IMR-90 (cell line): Measurements from ENCODE around the gene SLC2A10. TPM values are rescaled to one million over a fixed set of nuclear protein-coding genes. Genes with fewer than 3 reads are reported as not detected.

Experiments
- ATAC-seq: fragments of 200-7000 bp; cut with Tn5 transposase; 2 replicates; pipeline ENCODE4 v1.9.1; 2020; ENCODE audit warnings: low read depth, mild to moderate bottlenecking, moderate library complexity
- BruUV-seq: library from RNA; stranded (reverse); fragments of 400-500 nt; replicated peaks from 2 replicates; lab custom pipeline; 2021; lab: Mats Ljungman, UMichigan
- CTCF ChIA-PET: fragments of 300-600 bp; formaldehyde crosslinking; extraction: SDS; loops from one replicate; lab custom pipeline; 2021; ENCODE audit warnings: antibody characterized with exemption; lab: Yijun Ruan, JAX
- POLR2A ChIA-PET: fragments of 300-600 bp; sonication (Branson Sonifier 250); formaldehyde crosslinking; loops from one replicate; lab custom pipeline; 2022; ENCODE audit warnings: antibody characterized with exemption; ENCODE audit not compliant: unreplicated experiment; lab: Charles Lee
- DNase-seq: peaks from one replicate; pipeline ENCODE4 v3.0.0; 2013
- H2AFZ ChIP-seq: replicated peaks from 2 replicates; pipeline ENCODE3; 2013; ENCODE audit warnings: low read length, mild to moderate bottlenecking; ENCODE audit not compliant: poor library complexity
- H2AK5ac ChIP-seq: 2 replicates; pipeline ENCODE4 v1.6.1; 2013; ENCODE audit warnings: low read depth, low read length, inconsistent platforms
- H2AK9ac ChIP-seq: replicated peaks from 2 replicates; pipeline ENCODE3; 2013; ENCODE audit warnings: mild to moderate bottlenecking, low read depth, low read length, moderate library complexity; ENCODE audit not compliant: poor library complexity
- H2BK120ac ChIP-seq: 2 replicates; pipeline ENCODE4 v1.6.1; 2013; ENCODE audit warnings: low read depth, low read length, inconsistent platforms
- H2BK15ac ChIP-seq: 3 replicates; pipeline ENCODE4 v1.6.1; 2013; ENCODE audit warnings: low read depth, low read length, inconsistent platforms
- H2BK20ac ChIP-seq: 2 replicates; pipeline ENCODE4 v1.6.1; 2013; ENCODE audit warnings: low read depth, mild to moderate bottlenecking, inconsistent platforms, low read length, moderate library complexity
- H2BK5ac ChIP-seq: 2 replicates; pipeline ENCODE4 v1.6.1; 2013; ENCODE audit warnings: mild to moderate bottlenecking, low read depth, low read length, inconsistent platforms; ENCODE audit not compliant: poor library complexity, severe bottlenecking
- H3K14ac ChIP-seq: replicated peaks from 2 replicates; pipeline ENCODE4 v1.6.1; 2013; ENCODE audit warnings: low read depth, low read length, inconsistent platforms
- H3K18ac ChIP-seq: 2 replicates; pipeline ENCODE4 v1.6.1; 2013; ENCODE audit warnings: low read depth, low read length, control low read depth
- H3K23ac ChIP-seq: 2 replicates; pipeline ENCODE4 v1.6.1; 2013; ENCODE audit warnings: low read depth, low read length, inconsistent platforms
- H3K27ac ChIP-seq: 2 replicates; pipeline ENCODE4 v1.5.1; 2013; ENCODE audit warnings: mild to moderate bottlenecking, control low read depth, low read length; ENCODE audit not compliant: insufficient read depth
- H3K27me3 ChIP-seq: 2 replicates; pipeline ENCODE4 v1.6.1; 2013; ENCODE audit warnings: low read length; ENCODE audit not compliant: control insufficient read depth, insufficient read depth
- H3K36me3 ChIP-seq: 2 replicates; pipeline ENCODE4 v1.6.1; 2013; ENCODE audit warnings: low read length, mixed read lengths; ENCODE audit not compliant: control insufficient read depth, insufficient read depth
- H3K4ac ChIP-seq: 2 replicates; pipeline ENCODE4 v1.6.1; 2013; ENCODE audit warnings: low read depth, low read length, inconsistent platforms
- H3K4me1 ChIP-seq: 2 replicates; pipeline ENCODE4 v1.6.1; 2013; ENCODE audit warnings: low read length, mixed read lengths; ENCODE audit not compliant: control insufficient read depth, insufficient read depth
- H3K4me2 ChIP-seq: 2 replicates; pipeline ENCODE4 v1.6.1; 2013; ENCODE audit warnings: low read depth, mild to moderate bottlenecking, control low read depth, low read length, moderate library complexity
- H3K4me3 ChIP-seq: 2 replicates; pipeline ENCODE4 v1.5.1; 2013; ENCODE audit warnings: low read depth, mild to moderate bottlenecking, control low read depth, low read length, moderate library complexity; ENCODE audit not compliant: insufficient read depth
- H3K56ac ChIP-seq: 2 replicates; pipeline ENCODE4 v1.6.1; 2013; ENCODE audit warnings: low read length, inconsistent platforms; ENCODE audit not compliant: insufficient read depth; ENCODE audit errors: extremely low read depth
- H3K79me1 ChIP-seq, 2 experiments: 2 replicates each; pipeline ENCODE4 v1.6.1; 2013; ENCODE audit warnings: low read length in 2 of 2, inconsistent platforms in 1 of 2, low read depth in 1 of 2
- H3K9ac ChIP-seq: 2 replicates; pipeline ENCODE4 v1.6.1; 2013; ENCODE audit warnings: low read depth, low read length, control low read depth
- H3K9me1 ChIP-seq: 2 replicates; pipeline ENCODE4 v1.6.1; 2013; ENCODE audit warnings: low read length, inconsistent platforms; ENCODE audit not compliant: insufficient read depth
- H3K9me3 ChIP-seq: 2 replicates; pipeline ENCODE4 v1.6.1; 2013; ENCODE audit warnings: low read length; ENCODE audit not compliant: control insufficient read depth, insufficient read depth
- H4K20me1 ChIP-seq: 2 replicates; pipeline ENCODE4 v1.6.1; 2013; ENCODE audit warnings: low read length, inconsistent platforms; ENCODE audit not compliant: insufficient read depth
- H4K5ac ChIP-seq: 2 replicates; pipeline ENCODE4 v1.6.1; 2013; ENCODE audit warnings: mild to moderate bottlenecking, low read depth, low read length, control low read depth
- H4K8ac ChIP-seq, 2 experiments: 2 replicates each; pipeline ENCODE4 v1.6.1; 2013; ENCODE audit warnings: low read depth in 2 of 2, low read length in 2 of 2, control low read depth in 1 of 2, inconsistent platforms in 1 of 2
- H4K91ac ChIP-seq: 2 replicates; pipeline ENCODE4 v1.6.1; 2013; ENCODE audit warnings: low read depth, low read length, inconsistent platforms; ENCODE audit not compliant: insufficient read depth
- BHLHE40 ChIP-seq: fragments of 150-350 bp; IDR thresholded peaks from 2 replicates; pipeline ENCODE4 v1.6.1; 2016; ENCODE audit warnings: mild to moderate bottlenecking, low read depth, low read length
- CEBPB ChIP-seq: IDR thresholded peaks from 2 replicates; pipeline ENCODE4 v1.6.1; 2012; ENCODE audit warnings: low read depth, low read length, improper control_type of control experiment
- CHD1 ChIP-seq: IDR thresholded peaks from 2 replicates; pipeline ENCODE4 v1.6.1; 2012; ENCODE audit warnings: low read depth, low read length, improper control_type of control experiment
- CTCF ChIP-seq: conservative IDR thresholded peaks from 2 replicates; pipeline ENCODE4 v1.5.1; 2012; ENCODE audit warnings: mild to moderate bottlenecking, low read depth, low read length, improper control_type of control experiment
- FOS ChIP-seq: fragments of 150-350 bp; IDR thresholded peaks from 2 replicates; pipeline ENCODE4 v1.6.1; 2016; ENCODE audit warnings: low read depth, low read length
- MAFK ChIP-seq: IDR thresholded peaks from 2 replicates; pipeline ENCODE4 v1.6.1; 2012; ENCODE audit warnings: low read depth, low read length, improper control_type of control experiment
- MAZ ChIP-seq: IDR thresholded peaks from 2 replicates; pipeline ENCODE4 v1.6.1; 2012; ENCODE audit warnings: low read depth, mild to moderate bottlenecking, low read length, improper control_type of control experiment, moderate library complexity, borderline replicate concordance
- MXI1 ChIP-seq: IDR thresholded peaks from 2 replicates; pipeline ENCODE4 v1.6.1; 2012; ENCODE audit warnings: low read depth, mild to moderate bottlenecking, low read length, moderate library complexity, borderline replicate concordance
- NFE2L2 ChIP-seq: fragments of 150-350 bp; IDR thresholded peaks from 2 replicates; pipeline ENCODE4 v1.6.1; 2016; ENCODE audit warnings: low read depth, mild to moderate bottlenecking, low read length
- POLR2A ChIP-seq: IDR thresholded peaks from 2 replicates; pipeline ENCODE4 v1.6.1; 2012; ENCODE audit warnings: mild to moderate bottlenecking, low read depth, low read length
- RAD21 ChIP-seq: IDR thresholded peaks from 2 replicates; pipeline ENCODE4 v1.6.1; 2012; ENCODE audit warnings: low read length, improper control_type of control experiment
- RCOR1 ChIP-seq: IDR thresholded peaks from 2 replicates; pipeline ENCODE4 v1.6.1; 2012; ENCODE audit warnings: mild to moderate bottlenecking, low read length, improper control_type of control experiment; ENCODE audit not compliant: insufficient replicate concordance
- RFX5 ChIP-seq: IDR thresholded peaks from 2 replicates; pipeline ENCODE4 v1.8.0; 2012; ENCODE audit warnings: low read depth, mild to moderate bottlenecking, low read length, moderate library complexity
- SMC3 ChIP-seq: fragments of 150-350 bp; IDR thresholded peaks from 2 replicates; pipeline ENCODE4 v1.6.1; 2016; ENCODE audit warnings: low read depth, mild to moderate bottlenecking, antibody characterized with exemption, low read length, moderate library complexity
- WGBS, 2 experiments: methylation state at CpG; one replicate each; pipeline versions ENCODE4 v1.1.5 to v1.1.7; 2013; ENCODE audit warnings: missing lambda C conversion rate in 2 of 2; ENCODE audit not compliant: insufficient read length in 1 of 2; ENCODE audit errors: extremely low coverage in 2 of 2; 5-methylcytosine and 5-hydroxymethylcytosine counted together
- dilution Hi-C: fragments of 300-500 bp; cut with HindIII; formaldehyde crosslinking; loops from one replicate; pipeline ENCODE4 v1.14.3; 2018; ENCODE audit warnings: low sequenced_read_pairs; ENCODE audit not compliant: unreplicated experiment
- in situ Hi-C: fragments of 300-500 bp; cut with MboI; formaldehyde crosslinking; loops from 3 replicates; pipeline ENCODE4 v1.14.3; 2019; ENCODE audit warnings: low sequenced_read_pairs, inconsistent platforms, mixed read lengths
- intact Hi-C: fragments of 100-400 bp; cut with micrococcal nuclease; formaldehyde crosslinking; loops from 2 replicates; pipeline ENCODE4 v1.10.0; 2022
- polyA plus RNA-seq, 3 experiments: library from polyadenylated mRNA; depleted of rRNA; stranded (reverse); fragments of >200 nt; gene quantifications; 2 replicates each; pipeline ENCODE4 v1.2.3, GENCODE V29; 2012; ENCODE audit warnings: low replicate concordance in 1 of 3
- total RNA-seq: library from RNA; depleted of rRNA; stranded (reverse); fragments of >200 nt; gene quantifications from 2 replicates; pipeline ENCODE4 v1.2.3, GENCODE V29; 2012
- TF ChIP-seq, protein P1 (sequence below): fragments of 150-350 bp; IDR thresholded peaks from 2 replicates; pipeline ENCODE4 v1.6.1; 2017; ENCODE audit warnings: mild to moderate bottlenecking, antibody characterized with exemption, low read length, low read depth
- TF ChIP-seq, protein P2 (sequence below): fragments of 150-350 bp; IDR thresholded peaks from 2 replicates; pipeline ENCODE4 v1.6.1; 2016; ENCODE audit warnings: low read depth, mild to moderate bottlenecking, low read length, moderate library complexity, borderline replicate concordance

SLC2A10 gene
- total and polyA plus RNA-seq, 2 of the 4 experiments (the other 2 are of a cell fraction): 15.2 to 22.0 TPM

GRCh38 chr20:46701057-46701456, 8.4 kb upstream of the SLC2A10 start:
- DNase-seq (no peak), ATAC-seq (no peak)
- H3K23ac ChIP-seq: no peak overlapping the region
- H3K4me3 ChIP-seq: no peak overlapping the region
- no peak overlapping the region for H4K91ac ChIP-seq
- H3K79me1 ChIP-seq: no peaks in the 10 kb centered on the region
- no peak overlapping the region for H2AK5ac ChIP-seq
- no peaks in the 10 kb centered on the region for H3K9me3 ChIP-seq
- no peaks in the 10 kb centered on the region for H4K20me1 ChIP-seq
- dilution Hi-C loops (no loop called here), in situ Hi-C loops (no loop called here), intact Hi-C loops (no loop called here)
- ChIA-PET CTCF (no interaction called here), POLR2A (no interaction called here)
- no TSS peak for BruUV-seq
- H2AFZ ChIP-seq: no peak overlapping the region
- no peak overlapping the region for H3K4ac ChIP-seq
- no peak overlapping the region for H3K18ac ChIP-seq
- TF ChIP-seq BHLHE40 (no peak), MAFK (no peak), CEBPB (no peak), MAZ (no peak), CTCF (no peak), NFE2L2 (no peak), MXI1 (no peak), POLR2A (no peak), SMC3 (no peak), RCOR1 (no peak), RFX5 (no peak), RAD21 (no peak), CHD1 (no peak), FOS (no peak)
- TF ChIP-seq, protein P1, sequence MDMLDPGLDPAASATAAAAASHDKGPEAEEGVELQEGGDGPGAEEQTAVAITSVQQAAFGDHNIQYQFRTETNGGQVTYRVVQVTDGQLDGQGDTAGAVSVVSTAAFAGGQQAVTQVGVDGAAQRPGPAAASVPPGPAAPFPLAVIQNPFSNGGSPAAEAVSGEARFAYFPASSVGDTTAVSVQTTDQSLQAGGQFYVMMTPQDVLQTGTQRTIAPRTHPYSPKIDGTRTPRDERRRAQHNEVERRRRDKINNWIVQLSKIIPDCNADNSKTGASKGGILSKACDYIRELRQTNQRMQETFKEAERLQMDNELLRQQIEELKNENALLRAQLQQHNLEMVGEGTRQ: no peak
- TF ChIP-seq, protein P2, sequence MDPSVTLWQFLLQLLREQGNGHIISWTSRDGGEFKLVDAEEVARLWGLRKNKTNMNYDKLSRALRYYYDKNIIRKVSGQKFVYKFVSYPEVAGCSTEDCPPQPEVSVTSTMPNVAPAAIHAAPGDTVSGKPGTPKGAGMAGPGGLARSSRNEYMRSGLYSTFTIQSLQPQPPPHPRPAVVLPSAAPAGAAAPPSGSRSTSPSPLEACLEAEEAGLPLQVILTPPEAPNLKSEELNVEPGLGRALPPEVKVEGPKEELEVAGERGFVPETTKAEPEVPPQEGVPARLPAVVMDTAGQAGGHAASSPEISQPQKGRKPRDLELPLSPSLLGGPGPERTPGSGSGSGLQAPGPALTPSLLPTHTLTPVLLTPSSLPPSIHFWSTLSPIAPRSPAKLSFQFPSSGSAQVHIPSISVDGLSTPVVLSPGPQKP: no peak
- H4K8ac ChIP-seq: no peak overlapping the region
- H3K27ac ChIP-seq: no peak overlapping the region
- no peaks in the 10 kb centered on the region for H3K36me3 ChIP-seq
- no peak overlapping the region for H4K5ac ChIP-seq
- no peak overlapping the region for H3K9ac ChIP-seq
- H2BK120ac ChIP-seq: no peak overlapping the region
- no peak overlapping the region for H2BK5ac ChIP-seq
- no peak overlapping the region for H2AK9ac ChIP-seq
- H3K27me3 ChIP-seq: no peaks in the 10 kb centered on the region
- H3K14ac ChIP-seq: no peak overlapping the region
- no peak overlapping the region for H2BK20ac ChIP-seq
- peaks cover 9% of the 10 kb centered on the region for H3K9me1 ChIP-seq
- no peak overlapping the region for H2BK15ac ChIP-seq
- no peak overlapping the region for H3K56ac ChIP-seq
- no peak overlapping the region for H3K4me2 ChIP-seq
- H3K4me1 ChIP-seq: peaks cover 9% of the 10 kb centered on the region
- no CpG with 5 or more reads among the region's 2 CpGs for WGBS, 2 experiments
